A673 (cell line): ENCODE results near the gene NFIC. TPM values are rescaled to one million over a fixed set of nuclear protein-coding genes. Genes with fewer than 3 reads are reported as not detected.

Source experiments
- BruUV-seq: library from RNA; stranded (reverse); fragments of 400-500 nt; replicated peaks from 2 replicates; lab custom pipeline; 2021; lab: Mats Ljungman, UMichigan
- CTCF ChIA-PET: fragments of 300-600 bp; sonication (Branson Sonifier 250); formaldehyde crosslinking; loops from one replicate; lab custom pipeline; 2022; ENCODE audit warnings: antibody characterized with exemption; lab: Charles Lee
- POLR2A ChIA-PET: fragments of 300-600 bp; sonication (Branson Sonifier 250); formaldehyde crosslinking; loops from one replicate; lab custom pipeline; 2022; ENCODE audit warnings: antibody characterized with exemption; ENCODE audit not compliant: low non-redundant PET; lab: Charles Lee
- DNase-seq: peaks from one replicate; pipeline ENCODE4 v3.0.0-alpha.2; 2015; ENCODE audit warnings: low spot score
- H3K27ac ChIP-seq: fragments of 200-600 bp; sonication (generic); 2 replicates; pipeline ENCODE4 v1.5.1; 2016; ENCODE audit warnings: mixed run types, low read depth, mild to moderate bottlenecking, mixed read lengths, antibody characterized with exemption, low read length; ENCODE audit not compliant: poor library complexity, severe bottlenecking
- H3K27me3 ChIP-seq: fragments of 200-600 bp; sonication (generic); replicated peaks from 2 replicates; pipeline ENCODE4 v1.6.1; 2017; ENCODE audit warnings: mixed run types, low read depth, mild to moderate bottlenecking, mixed read lengths, antibody characterized with exemption, low read length; ENCODE audit not compliant: insufficient read depth, poor library complexity
- H3K36me3 ChIP-seq: fragments of 200-600 bp; sonication (generic); 2 replicates; pipeline ENCODE4 v1.6.1; 2016; ENCODE audit warnings: mixed run types, mild to moderate bottlenecking, mixed read lengths, antibody characterized with exemption, low read length; ENCODE audit not compliant: insufficient read depth, poor library complexity, severe bottlenecking
- H3K4me1 ChIP-seq: fragments of 200-600 bp; sonication (generic); 2 replicates; pipeline ENCODE4 v1.6.1; 2017; ENCODE audit warnings: mixed run types, mild to moderate bottlenecking, mixed read lengths, antibody characterized with exemption, low read length; ENCODE audit not compliant: insufficient read depth, poor library complexity, severe bottlenecking
- H3K4me3 ChIP-seq: fragments of 200-600 bp; sonication (generic); 2 replicates; pipeline ENCODE4 v1.5.1; 2016; ENCODE audit warnings: low read depth, mixed run types, mild to moderate bottlenecking, mixed read lengths, low read length; ENCODE audit not compliant: poor library complexity, severe bottlenecking
- H3K9me3 ChIP-seq: fragments of 200-600 bp; sonication (generic); 2 replicates; pipeline ENCODE4 v1.6.1; 2016; ENCODE audit warnings: mixed run types, low read depth, mild to moderate bottlenecking, mixed read lengths, antibody characterized with exemption, low read length; ENCODE audit not compliant: poor library complexity, severe bottlenecking
- CTCF ChIP-seq: fragments of 300-800, 200-600 bp; sonication (generic); conservative IDR thresholded peaks from 2 replicates; pipeline ENCODE4 v1.5.1; 2017; ENCODE audit warnings: low read depth, mild to moderate bottlenecking, antibody characterized with exemption, low read length, moderate library complexity, mixed read lengths
- EZH2 ChIP-seq: fragments of 200-600 bp; sonication (generic); IDR thresholded peaks from 2 replicates; pipeline ENCODE4 v1.6.1; 2017; ENCODE audit warnings: borderline replicate concordance, low read depth, mild to moderate bottlenecking, mixed read lengths, antibody characterized with exemption, low read length; ENCODE audit not compliant: poor library complexity, severe bottlenecking
- intact Hi-C: fragments of 100-400 bp; cut with micrococcal nuclease; formaldehyde crosslinking; loops from one replicate; pipeline ENCODE4 v1.10.0; 2022; ENCODE audit not compliant: unreplicated experiment
- total RNA-seq: library from RNA; stranded (reverse); gene quantifications from 2 replicates; pipeline ENCODE4 v1.2.3, GENCODE V29; 2021

NFIC gene
- total RNA-seq, 1 experiment from 2014 or later, result 112 TPM

DNA sequence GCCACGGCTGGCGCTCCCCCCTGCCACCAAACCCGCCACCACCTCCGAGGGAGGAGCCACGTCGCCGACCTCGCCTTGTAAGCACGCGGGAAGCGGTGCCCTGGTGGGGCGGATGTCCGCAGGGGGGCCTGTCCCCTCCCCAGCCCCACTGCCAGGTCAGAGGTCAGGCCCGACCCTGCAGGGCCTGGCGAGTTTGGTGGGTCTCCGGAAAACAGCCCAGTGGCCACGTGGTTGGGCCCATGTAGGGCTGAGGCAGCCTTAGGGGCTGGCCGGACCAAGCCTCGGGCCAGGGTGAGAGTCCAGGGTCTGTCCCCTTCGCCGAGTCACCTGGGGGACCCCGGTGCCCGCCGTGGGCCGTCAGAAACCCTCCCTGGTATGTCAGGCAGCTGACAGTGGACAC lies 87.5 kb downstream of the NFIC start:
- intact Hi-C loops, result no loop called here
- POLR2A ChIA-PET, result no interaction called here

DNA sequence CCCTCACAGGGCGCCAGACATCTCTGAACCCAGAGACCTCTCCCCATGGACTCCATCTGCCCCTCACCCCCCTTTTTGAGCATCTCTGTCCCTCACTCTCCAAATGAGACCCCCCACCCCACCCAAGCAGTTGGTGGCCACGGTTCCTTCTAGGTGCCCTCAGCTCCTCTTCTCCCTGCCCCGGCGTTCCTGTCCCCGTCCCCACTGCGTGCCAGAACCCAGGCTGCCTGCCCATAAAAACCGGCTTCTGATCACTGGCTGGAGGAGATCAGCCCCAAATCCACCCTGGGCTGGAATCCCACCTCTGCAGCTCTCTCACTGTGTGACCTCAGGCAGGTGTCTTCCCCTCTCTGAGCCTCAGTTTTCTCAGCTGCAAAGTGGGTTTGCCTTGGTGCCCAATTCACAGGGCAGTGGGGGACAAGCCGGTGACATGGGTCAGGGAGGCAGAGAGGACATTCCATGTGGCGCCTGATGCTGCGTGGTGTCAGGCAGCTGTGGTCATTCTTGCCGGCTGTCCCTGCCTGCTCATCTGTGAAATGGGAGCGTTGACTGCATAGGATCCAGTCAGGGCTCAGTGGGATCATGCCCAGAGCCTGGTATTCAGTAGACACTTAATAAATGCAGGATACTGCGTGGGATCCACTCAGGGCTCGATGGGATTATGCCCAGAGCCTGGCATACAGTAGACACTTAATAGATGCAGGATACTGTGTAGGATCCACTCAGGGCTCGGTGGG lies 88.4 kb downstream of the NFIC start:
- intact Hi-C loops, result no loop called here
- Histone ChIP-seq H3K9me3 (no peaks in the 10 kb centered on the region), H3K27ac (no peak overlapping the region), H3K27me3 (no peaks in the 10 kb centered on the region), H3K36me3 (peaks cover 53% of the 10 kb centered on the region), H3K4me3 (no peak overlapping the region), H3K4me1 (no peaks in the 10 kb centered on the region)
- BruUV-seq, result no TSS peak
- ChIA-PET POLR2A (no interaction called here), CTCF (no interaction called here)
- DNase-seq, result no peak
- TF ChIP-seq EZH2 (no peak), CTCF (no peak)

More for the DNA sequence above, 87.5 kb downstream of the NFIC start:
- TF ChIP-seq EZH2, result no peak
- no peak for TF ChIP-seq CTCF
- Histone ChIP-seq H3K27me3 (no peaks in the 10 kb centered on the region), H3K4me3 (no peak overlapping the region), H3K4me1 (no peaks in the 10 kb centered on the region), H3K36me3 (peaks cover 56% of the 10 kb centered on the region), H3K9me3 (no peaks in the 10 kb centered on the region), H3K27ac (no peak overlapping the region)
- CTCF ChIA-PET, result interaction anchor here (0.6 kb wide), 1 partner anchor 156 kb away, joined by 3 read pairs; no protein-coding TSS in a partner anchor
- no peak for DNase-seq
- no TSS peak for BruUV-seq

DNA sequence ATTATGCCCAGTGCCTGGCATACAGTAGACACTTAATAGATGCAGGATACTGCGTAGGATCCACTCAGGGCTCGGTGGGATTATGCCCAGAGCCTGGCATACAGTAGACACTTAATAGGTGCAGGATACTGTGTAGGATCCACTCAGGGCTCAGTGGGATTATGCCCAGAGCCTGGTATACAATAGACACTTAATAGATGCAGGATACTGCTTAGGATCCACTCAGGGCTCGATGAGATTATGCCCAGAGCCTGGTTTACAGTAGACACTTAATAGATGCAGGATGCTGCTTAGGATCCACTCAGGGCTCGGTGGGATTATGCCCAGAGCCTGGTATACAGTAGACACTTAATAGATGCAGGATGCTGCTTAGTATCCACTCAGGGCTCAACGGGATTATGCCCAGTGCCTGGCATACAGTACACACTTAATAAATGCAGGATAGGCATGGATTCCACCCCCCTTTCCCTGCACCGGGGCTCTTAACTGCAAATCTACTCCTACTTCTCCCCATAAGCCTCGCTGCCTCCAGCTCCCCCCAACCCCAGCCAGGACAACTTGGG lies 89.1 kb downstream of the NFIC start:
- TF ChIP-seq EZH2 (no peak), CTCF (no peak)
- Histone ChIP-seq H3K36me3 (peaks cover 51% of the 10 kb centered on the region), H3K4me1 (no peaks in the 10 kb centered on the region), H3K9me3 (no peaks in the 10 kb centered on the region), H3K27ac (no peak overlapping the region), H3K4me3 (no peak overlapping the region), H3K27me3 (no peaks in the 10 kb centered on the region)
- POLR2A ChIA-PET, result no interaction called here
- intact Hi-C loops, result no loop called here
- no peak for DNase-seq
- CTCF ChIA-PET, result interaction anchor here (0.6 kb wide), 1 partner anchor 130 kb away, joined by 4 read pairs; no protein-coding TSS in a partner anchor
- BruUV-seq, result no TSS peak
